Chondrocyte (in vitro differentiated cells): ENCODE measurements around the gene LARGE1. TPM values are rescaled to one million over a fixed set of nuclear protein-coding genes. Genes with fewer than 3 reads are reported as not detected.

Experiments used
- DNase-seq: peaks from one replicate; pipeline ENCODE4 v3.0.0; 2021; ENCODE audit warnings: mixed read lengths, low spot score
- H3K27ac Mint-ChIP-seq: one replicate; pipeline ENCODE4 v1.8.0; 2021; ENCODE audit warnings: mild to moderate bottlenecking, moderate library complexity, mixed read lengths; ENCODE audit not compliant: unreplicated experiment
- H3K27me3 Mint-ChIP-seq: 2 replicates; pipeline ENCODE4 v1.8.0; 2021; ENCODE audit warnings: low read depth, mixed read lengths
- H3K36me3 Mint-ChIP-seq: 2 replicates; pipeline ENCODE4 v1.8.0; 2021; ENCODE audit warnings: low read depth, mixed read lengths
- H3K4me1 Mint-ChIP-seq: 2 replicates; pipeline ENCODE4 v1.8.0; 2021; ENCODE audit warnings: low read depth, mild to moderate bottlenecking, mixed read lengths
- H3K4me3 Mint-ChIP-seq: one replicate; pipeline ENCODE4 v1.8.0; 2021; ENCODE audit warnings: mild to moderate bottlenecking, moderate library complexity, mixed read lengths; ENCODE audit not compliant: unreplicated experiment
- H3K9me3 Mint-ChIP-seq: 2 replicates; pipeline ENCODE4 v1.8.0; 2021; ENCODE audit warnings: low read depth, mixed read lengths
- CTCF ChIP-seq: fragments of 200-600 bp; sonication (generic); IDR thresholded peaks from 2 replicates; pipeline ENCODE4 v1.5.0; 2021; ENCODE audit warnings: antibody characterized with exemption, mild to moderate bottlenecking, moderate library complexity
- total RNA-seq: library from RNA; stranded (reverse); gene quantifications from 3 replicates; pipeline ENCODE4 v1.2.1, GENCODE V29; 2021

LARGE1 gene
- total RNA-seq, 1 donor from 2014 or later = 21.3 TPM

- no peak for DNase-seq
- no peaks in the 10 kb centered on the region for H3K4me1 Mint-ChIP-seq
- H3K27me3 Mint-ChIP-seq = no peaks in the 10 kb centered on the region
- H3K27ac Mint-ChIP-seq = no peak overlapping the region
- no peak for TF ChIP-seq CTCF
- no peaks in the 10 kb centered on the region for H3K9me3 Mint-ChIP-seq
- no peaks in the 10 kb centered on the region for H3K36me3 Mint-ChIP-seq
- H3K4me3 Mint-ChIP-seq = no peak overlapping the region
Measured at GRCh38 chr22:33747576-33748180, 172.6 kb downstream of the LARGE1 start.

GRCh38 chr22:33747029-33747428, 173.2 kb downstream of the LARGE1 start:
- Mint-ChIP-seq H3K4me3 (no peak overlapping the region), H3K27me3 (no peaks in the 10 kb centered on the region), H3K27ac (no peak overlapping the region), H3K9me3 (no peaks in the 10 kb centered on the region), H3K36me3 (no peaks in the 10 kb centered on the region), H3K4me1 (no peaks in the 10 kb centered on the region)
- no peak for TF ChIP-seq CTCF
- DNase-seq = no peak

- H3K27me3 Mint-ChIP-seq = no peaks in the 10 kb centered on the region
- no peaks in the 10 kb centered on the region for H3K36me3 Mint-ChIP-seq
- H3K27ac Mint-ChIP-seq = no peak overlapping the region
- TF ChIP-seq CTCF = no peak
- H3K9me3 Mint-ChIP-seq = no peaks in the 10 kb centered on the region
- H3K4me1 Mint-ChIP-seq = no peaks in the 10 kb centered on the region
- no peak for DNase-seq
- no peak overlapping the region for H3K4me3 Mint-ChIP-seq
Measured at GRCh38 chr22:33746501-33746928, 173.8 kb downstream of the LARGE1 start.

- Mint-ChIP-seq H3K4me3 (no peak overlapping the region), H3K27ac (no peak overlapping the region), H3K36me3 (no peaks in the 10 kb centered on the region), H3K9me3 (no peaks in the 10 kb centered on the region), H3K4me1 (no peaks in the 10 kb centered on the region), H3K27me3 (no peaks in the 10 kb centered on the region)
- DNase-seq = no peak
- no peak for TF ChIP-seq CTCF
Measured at GRCh38 chr22:33745501-33745900, 174.8 kb downstream of the LARGE1 start.

GRCh38 chr22:33743756-33744155, 176.5 kb downstream of the LARGE1 start:
- H3K27ac Mint-ChIP-seq = no peak overlapping the region
- no peaks in the 10 kb centered on the region for H3K36me3 Mint-ChIP-seq
- H3K4me1 Mint-ChIP-seq = no peaks in the 10 kb centered on the region
- H3K27me3 Mint-ChIP-seq = no peaks in the 10 kb centered on the region
- no peak overlapping the region for H3K4me3 Mint-ChIP-seq
- no peak for DNase-seq
- H3K9me3 Mint-ChIP-seq = no peaks in the 10 kb centered on the region
- TF ChIP-seq CTCF = no peak
